Neutrophil (primary cell): ENCODE measurements around the gene DDX55.
A peak's percentile ranks its signal among the peaks of the same experiment; 100 is the strongest.
"Not testable (repeated sequence)": the region's sequence is repeated elsewhere in the genome, so short reads cannot be mapped to it uniquely, and the experiment has no call there.

Experiments
- H3K27ac ChIP-seq: fragments of 200-600 bp; sonication (generic); 2 replicates; pipeline ENCODE4 v1.5.1; 2016; ENCODE audit warnings: mild to moderate bottlenecking, moderate library complexity
- H3K27me3 ChIP-seq: fragments of 200-600 bp; sonication (generic); 2 replicates; pipeline ENCODE4 v1.6.0; 2016; ENCODE audit warnings: mild to moderate bottlenecking
- H3K36me3 ChIP-seq: fragments of 200-600 bp; sonication (generic); 2 replicates; pipeline ENCODE4 v1.5.1; 2017
- H3K4me1 ChIP-seq, 2 experiments: fragments of 200-600 bp in 1 of 2; sonication (generic) in 1 of 2; 1 replicate in 1 of 2; 2 replicates in 1 of 2; pipeline versions ENCODE4 v1.5.1 to v1.6.1; 2013 to 2016; ENCODE audit warnings: low read depth in 1 of 2, low read length in 1 of 2, mild to moderate bottlenecking in 1 of 2, moderate library complexity in 1 of 2; ENCODE audit not compliant: control insufficient read depth in 1 of 2, insufficient read depth in 1 of 2
- H3K4me3 ChIP-seq, 2 experiments: fragments of 200-600 bp in 1 of 2; sonication (generic) in 1 of 2; 1 replicate in 1 of 2; 2 replicates in 1 of 2; pipeline ENCODE4 v1.5.1; 2013 to 2016; ENCODE audit warnings: low read depth in 1 of 2, low read length in 1 of 2, mild to moderate bottlenecking in 1 of 2, moderate library complexity in 1 of 2
- H3K9me3 ChIP-seq: fragments of 200-600 bp; sonication (generic); 2 replicates; pipeline ENCODE4 v1.5.1; 2016
- CTCF ChIP-seq: fragments of 200-600 bp; sonication (generic); IDR thresholded peaks from 2 replicates; pipeline ENCODE4 v1.5.1; 2016; ENCODE audit warnings: antibody characterized with exemption

Gene DDX55

GRCh38 chr12:123601602-123602489 is at the start of gene DDX55:
DDX55 (plus strand) TSS chr12:123602099; CDS start chr12:123602149, 50 bp downstream.
- H3K4me1 ChIP-seq = peaks cover 11 to 20% of the 10 kb centered on the region in 2 experiments
- peak; percentile 65 for TF ChIP-seq CTCF
- peaks cover 25% of the 10 kb centered on the region for H3K36me3 ChIP-seq
- H3K27me3 ChIP-seq = no peaks in the 10 kb centered on the region
- no peaks in the 10 kb centered on the region for H3K9me3 ChIP-seq
- H3K4me3 ChIP-seq = peak within 1 kb of the TSS; percentile 92 to 96
- H3K27ac ChIP-seq = peak within 1 kb of the TSS; percentile 86

GRCh38 chr12:123554136-123554535 is 47.8 kb upstream of the DDX55 start:
- H3K36me3 ChIP-seq, H3K9me3 ChIP-seq, H3K27me3 ChIP-seq: not testable (repeated sequence)
- Histone ChIP-seq H3K4me3 (peak overlapping the region; percentile 44 to 49), H3K4me1 (peaks cover 84 to 86% of the 10 kb centered on the region in 2 experiments), H3K27ac (peak overlapping the region; percentile 84)

GRCh38 chr12:123554843-123555242 is 47.1 kb upstream of the DDX55 start:
- peak overlapping the region; percentile 44 to 49 for H3K4me3 ChIP-seq
- peak overlapping the region; percentile 84 for H3K27ac ChIP-seq
- H3K27me3 ChIP-seq, H3K9me3 ChIP-seq, H3K36me3 ChIP-seq: not testable (repeated sequence)
- peaks cover 84 to 86% of the 10 kb centered on the region in 2 experiments for H3K4me1 ChIP-seq

GRCh38 chr12:123558487-123558886 is 43.4 kb upstream of the DDX55 start:
- H3K9me3 ChIP-seq, H3K27me3 ChIP-seq, H3K4me3 ChIP-seq, H3K36me3 ChIP-seq, H3K27ac ChIP-seq: not testable (repeated sequence)
- peaks cover 53 to 56% of the 10 kb centered on the region in 2 experiments for H3K4me1 ChIP-seq

GRCh38 chr12:123559468-123559867 is 42.4 kb upstream of the DDX55 start:
- Histone ChIP-seq H3K4me3 (peak overlapping the region; percentile 7 to 21), H3K27me3 (no peaks in the 10 kb centered on the region), H3K36me3 (no peaks in the 10 kb centered on the region), H3K27ac (peak overlapping the region; percentile 72), H3K4me1 (peaks cover 43 to 46% of the 10 kb centered on the region in 2 experiments), H3K9me3 (no peaks in the 10 kb centered on the region)
- no peak for TF ChIP-seq CTCF

GRCh38 chr12:123571343-123571813 is 30.5 kb upstream of the DDX55 start:
- Histone ChIP-seq H3K36me3 (no peaks in the 10 kb centered on the region), H3K4me1 (peaks cover 0 to 7% of the 10 kb centered on the region in 2 experiments), H3K27ac (no peak overlapping the region), H3K27me3 (no peaks in the 10 kb centered on the region), H3K4me3 (no peak overlapping the region), H3K9me3 (no peaks in the 10 kb centered on the region)
- TF ChIP-seq CTCF = no peak

- no peak for TF ChIP-seq CTCF
- H3K9me3 ChIP-seq = no peaks in the 10 kb centered on the region
Observed at GRCh38 chr12:123572391-123572790, 29.5 kb upstream of the DDX55 start.

More at GRCh38 chr12:123572391-123572790, 29.5 kb upstream of the DDX55 start:
- Histone ChIP-seq H3K4me3 (no peak overlapping the region), H3K27me3 (no peaks in the 10 kb centered on the region), H3K36me3 (no peaks in the 10 kb centered on the region), H3K4me1 (peaks cover 0 to 7% of the 10 kb centered on the region in 2 experiments), H3K27ac (no peak overlapping the region)
